Astrocyte (in vitro differentiated cells and primary cell): ENCODE data around the gene ECM1. TPM values are rescaled to one million over a fixed set of nuclear protein-coding genes. Genes with fewer than 3 reads are reported as not detected.

Experiments used
- DNase-seq: peaks from one replicate; pipeline ENCODE4 v3.0.0-alpha.2; 2010; ENCODE audit warnings: low read depth
- FAIRE-seq: peaks from 2 replicates; lab custom pipeline; 2011; peaks lifted over from hg19 to GRCh38; lab: Jason Lieb, UNC
- H2AFZ ChIP-seq: 2 replicates; pipeline ENCODE4 v1.6.0; 2012; ENCODE audit warnings: low read depth, low read length, inconsistent platforms
- H3K27ac ChIP-seq: 2 replicates; pipeline ENCODE4 v1.5.1; 2011; ENCODE audit warnings: low read depth, low read length, inconsistent platforms
- H3K27me3 ChIP-seq: 2 replicates; pipeline ENCODE4 v1.6.0; 2011; ENCODE audit warnings: low read length, inconsistent platforms; ENCODE audit not compliant: insufficient read depth
- H3K36me3 ChIP-seq: 2 replicates; pipeline ENCODE4 v1.5.1; 2011; ENCODE audit warnings: low read length, inconsistent platforms; ENCODE audit not compliant: insufficient read depth
- H3K4me1 ChIP-seq: 2 replicates; pipeline ENCODE4 v1.5.1; 2011; ENCODE audit warnings: low read length, inconsistent platforms; ENCODE audit not compliant: insufficient read depth
- H3K4me2 ChIP-seq: 2 replicates; pipeline ENCODE4 v1.6.0; 2012; ENCODE audit warnings: low read length, inconsistent platforms
- H3K4me3 ChIP-seq: 2 replicates; pipeline ENCODE4 v1.5.1; 2011; ENCODE audit warnings: low read depth, mild to moderate bottlenecking, low read length, inconsistent platforms; ENCODE audit not compliant: insufficient read depth
- H3K79me2 ChIP-seq: 2 replicates; pipeline ENCODE4 v1.6.0; 2012; ENCODE audit warnings: mild to moderate bottlenecking, low read length, inconsistent platforms; ENCODE audit not compliant: insufficient read depth
- H3K9ac ChIP-seq: 2 replicates; pipeline ENCODE4 v1.6.0; 2012; ENCODE audit warnings: mild to moderate bottlenecking, low read length, inconsistent platforms
- H3K9me3 ChIP-seq: 2 replicates; pipeline ENCODE4 v1.5.1; 2012; ENCODE audit warnings: low read depth, mild to moderate bottlenecking, low read length, inconsistent platforms; ENCODE audit not compliant: insufficient read depth
- H4K20me1 ChIP-seq: 2 replicates; pipeline ENCODE4 v1.6.0; 2012; ENCODE audit warnings: low read length, inconsistent platforms; ENCODE audit not compliant: insufficient read depth
- H3K27ac Mint-ChIP-seq: one replicate; pipeline ENCODE4 v1.8.0; 2021; ENCODE audit warnings: mild to moderate bottlenecking, mixed read lengths; ENCODE audit not compliant: unreplicated experiment
- H3K27me3 Mint-ChIP-seq: one replicate; pipeline ENCODE4 v1.8.0; 2021; ENCODE audit warnings: low read depth, mixed read lengths; ENCODE audit not compliant: unreplicated experiment
- H3K36me3 Mint-ChIP-seq: one replicate; pipeline ENCODE4 v1.8.0; 2021; ENCODE audit warnings: low read depth, mixed read lengths; ENCODE audit not compliant: unreplicated experiment
- H3K4me1 Mint-ChIP-seq: one replicate; pipeline ENCODE4 v1.8.0; 2021; ENCODE audit warnings: low read depth, mixed read lengths; ENCODE audit not compliant: unreplicated experiment
- H3K4me3 Mint-ChIP-seq: one replicate; pipeline ENCODE4 v1.8.0; 2021; ENCODE audit warnings: mild to moderate bottlenecking, moderate library complexity, mixed read lengths; ENCODE audit not compliant: unreplicated experiment
- H3K9me3 Mint-ChIP-seq: one replicate; pipeline ENCODE4 v1.8.0; 2021; ENCODE audit warnings: mild to moderate bottlenecking, mixed read lengths; ENCODE audit not compliant: unreplicated experiment
- CTCF ChIP-seq: IDR thresholded peaks from 2 replicates; pipeline ENCODE4 v1.5.1; 2011; ENCODE audit warnings: low read depth, mild to moderate bottlenecking, inconsistent platforms, low read length, moderate library complexity; ENCODE audit not compliant: insufficient read depth
- EZH2 ChIP-seq: IDR thresholded peaks from 2 replicates; pipeline ENCODE4 v1.6.1; 2012; ENCODE audit warnings: mild to moderate bottlenecking, low read length, inconsistent platforms; ENCODE audit not compliant: insufficient read depth
- total RNA-seq: library from RNA; stranded (reverse); gene quantifications from 2 replicates; pipeline ENCODE4 v1.2.1, GENCODE V29; 2021

ECM1 gene
- total RNA-seq, 1 donor from 2014 or later: 26.0 TPM

- Histone ChIP-seq H3K27ac (no peak overlapping the region), H3K36me3 (peaks cover 17% of the 10 kb centered on the region), H3K4me1 (peaks cover 21% of the 10 kb centered on the region), H3K9ac (no peak overlapping the region), H3K27me3 (no peaks in the 10 kb centered on the region), H3K9me3 (no peaks in the 10 kb centered on the region), H3K79me2 (peaks cover 15% of the 10 kb centered on the region), H2AFZ (no peak overlapping the region), H3K4me2 (no peak overlapping the region), H3K4me3 (no peak overlapping the region), H4K20me1 (no peaks in the 10 kb centered on the region)
- no peaks in the 10 kb centered on the region for H3K9me3 Mint-ChIP-seq
- H3K4me1 Mint-ChIP-seq: peaks cover 17% of the 10 kb centered on the region
- DNase-seq (no peak), FAIRE-seq (no peak)
- H3K4me3 Mint-ChIP-seq: no peak overlapping the region
- TF ChIP-seq CTCF (no peak), EZH2 (no peak)
- peaks cover 28% of the 10 kb centered on the region for H3K36me3 Mint-ChIP-seq
- peak overlapping the region; percentile 18 for H3K27ac Mint-ChIP-seq
- H3K27me3 Mint-ChIP-seq: no peaks in the 10 kb centered on the region
Observed at GRCh38 chr1:150505431-150505830, 2.5 kb upstream of the ECM1 start.

GRCh38 chr1:150508982-150509381 lies 1.1 kb downstream of the ECM1 start:
- H2AFZ ChIP-seq: no peak overlapping the region
- H3K4me1 Mint-ChIP-seq: peaks cover 20% of the 10 kb centered on the region
- H3K4me2 ChIP-seq: peak overlapping the region; percentile 88
- H3K79me2 ChIP-seq: peaks cover 18% of the 10 kb centered on the region
- H3K4me3 ChIP-seq: peak overlapping the region; percentile 61
- no peaks in the 10 kb centered on the region for H3K9me3 Mint-ChIP-seq
- H3K27me3 ChIP-seq: no peaks in the 10 kb centered on the region
- peaks cover 33% of the 10 kb centered on the region for H3K36me3 Mint-ChIP-seq
- no peak overlapping the region for H3K27ac Mint-ChIP-seq
- FAIRE-seq (no peak), DNase-seq (no peak)
- H3K27me3 Mint-ChIP-seq: no peaks in the 10 kb centered on the region
- peaks cover 21% of the 10 kb centered on the region for H3K4me1 ChIP-seq
- H3K9me3 ChIP-seq: no peaks in the 10 kb centered on the region
- H3K36me3 ChIP-seq: peaks cover 14% of the 10 kb centered on the region
- no peak overlapping the region for H3K4me3 Mint-ChIP-seq
- H3K9ac ChIP-seq: peak overlapping the region; percentile 79
- H4K20me1 ChIP-seq: no peaks in the 10 kb centered on the region
- TF ChIP-seq CTCF (no peak), EZH2 (no peak)
- peak overlapping the region; percentile 8 for H3K27ac ChIP-seq

GRCh38 chr1:150511551-150511950 lies 3.6 kb downstream of the ECM1 start:
- Histone ChIP-seq H4K20me1 (no peaks in the 10 kb centered on the region), H3K4me1 (peaks cover 25% of the 10 kb centered on the region), H3K4me2 (no peak overlapping the region), H3K9me3 (no peaks in the 10 kb centered on the region), H3K27me3 (no peaks in the 10 kb centered on the region), H3K27ac (no peak overlapping the region), H3K36me3 (peaks cover 3% of the 10 kb centered on the region), H2AFZ (no peak overlapping the region), H3K79me2 (peaks cover 18% of the 10 kb centered on the region), H3K9ac (no peak overlapping the region), H3K4me3 (no peak overlapping the region)
- Mint-ChIP-seq H3K27ac (no peak overlapping the region), H3K4me3 (no peak overlapping the region), H3K36me3 (peaks cover 26% of the 10 kb centered on the region), H3K9me3 (no peaks in the 10 kb centered on the region), H3K27me3 (no peaks in the 10 kb centered on the region), H3K4me1 (peaks cover 25% of the 10 kb centered on the region)
- FAIRE-seq (no peak), DNase-seq (no peak)
- no peak for TF ChIP-seq CTCF
- no peak for TF ChIP-seq EZH2
